Mesendoderm (in vitro differentiated cells): Measurements from ENCODE around the gene CACNA1C.
A peak's percentile ranks its signal among the peaks of the same experiment; 100 is the strongest.

ENCODE experiments used
- DNase-seq: peaks from one replicate; pipeline ENCODE4 v3.0.0; 2013
- H2AK5ac ChIP-seq: 2 replicates; pipeline ENCODE4 v1.6.1; 2013; ENCODE audit warnings: low read length, inconsistent platforms
- H2BK120ac ChIP-seq: 2 replicates; pipeline ENCODE4 v1.6.1; 2013; ENCODE audit warnings: low read depth, mild to moderate bottlenecking, low read length, moderate library complexity, mixed read lengths
- H2BK15ac ChIP-seq: replicated peaks from 2 replicates; pipeline ENCODE4 v1.6.1; 2013; ENCODE audit warnings: low read depth, mild to moderate bottlenecking, moderate library complexity
- H2BK5ac ChIP-seq: 2 replicates; pipeline ENCODE4 v1.6.1; 2013; ENCODE audit warnings: low read length, inconsistent platforms
- H3K18ac ChIP-seq: 2 replicates; pipeline ENCODE4 v1.6.1; 2013; ENCODE audit warnings: mild to moderate bottlenecking, low read length, mixed read lengths
- H3K23ac ChIP-seq: one replicate; pipeline ENCODE4 v1.6.1; 2013; ENCODE audit warnings: low read length
- H3K27ac ChIP-seq: 2 replicates; pipeline ENCODE4 v1.5.1; 2013; ENCODE audit warnings: low read depth, mild to moderate bottlenecking, inconsistent platforms, low read length, moderate library complexity
- H3K27me3 ChIP-seq: 2 replicates; pipeline ENCODE4 v1.6.1; 2013; ENCODE audit warnings: low read length, control low read depth, mild to moderate bottlenecking, inconsistent platforms; ENCODE audit not compliant: insufficient read depth, poor library complexity
- H3K36me3 ChIP-seq: 2 replicates; pipeline ENCODE4 v1.6.1; 2013; ENCODE audit warnings: low read length, inconsistent platforms; ENCODE audit not compliant: control insufficient read depth, insufficient read depth
- H3K4ac ChIP-seq: one replicate; pipeline ENCODE4 v1.6.1; 2013; ENCODE audit warnings: low read depth, mild to moderate bottlenecking, low read length, moderate library complexity
- H3K4me1 ChIP-seq: 2 replicates; pipeline ENCODE4 v1.6.1; 2013; ENCODE audit warnings: low read depth, low read length, inconsistent platforms; ENCODE audit not compliant: control insufficient read depth
- H3K4me2 ChIP-seq: 2 replicates; pipeline ENCODE4 v1.6.1; 2013; ENCODE audit warnings: low read length
- H3K4me3 ChIP-seq: 2 replicates; pipeline ENCODE4 v1.5.1; 2013; ENCODE audit warnings: mild to moderate bottlenecking, low read length
- H3K56ac ChIP-seq: one replicate; pipeline ENCODE4 v1.6.1; 2013; ENCODE audit warnings: low read length
- H3K79me1 ChIP-seq: 2 replicates; pipeline ENCODE4 v1.6.1; 2013; ENCODE audit warnings: low read length, inconsistent platforms
- H3K79me2 ChIP-seq: 2 replicates; pipeline ENCODE4 v1.6.1; 2013; ENCODE audit warnings: mild to moderate bottlenecking, low read length; ENCODE audit not compliant: control insufficient read depth, insufficient read depth
- H3K9ac ChIP-seq: 2 replicates; pipeline ENCODE4 v1.6.1; 2013; ENCODE audit warnings: low read length, inconsistent platforms
- H4K5ac ChIP-seq: one replicate; pipeline ENCODE4 v1.6.1; 2013; ENCODE audit warnings: low read length
- H4K8ac ChIP-seq: one replicate; pipeline ENCODE4 v1.6.1; 2013; ENCODE audit warnings: low read depth, mild to moderate bottlenecking, control low read depth, low read length, moderate library complexity
- WGBS: extraction: QIAGEN DNeasy Blood & Tissue Kit; methylation state at CpG from one replicate; pipeline ENCODE4 v1.1.7; 2013; ENCODE audit warnings: low lambda C conversion rate, missing lambda C conversion rate; ENCODE audit not compliant: insufficient coverage; ENCODE audit errors: extremely low coverage; 5-methylcytosine and 5-hydroxymethylcytosine counted together

The CACNA1C gene

DNA sequence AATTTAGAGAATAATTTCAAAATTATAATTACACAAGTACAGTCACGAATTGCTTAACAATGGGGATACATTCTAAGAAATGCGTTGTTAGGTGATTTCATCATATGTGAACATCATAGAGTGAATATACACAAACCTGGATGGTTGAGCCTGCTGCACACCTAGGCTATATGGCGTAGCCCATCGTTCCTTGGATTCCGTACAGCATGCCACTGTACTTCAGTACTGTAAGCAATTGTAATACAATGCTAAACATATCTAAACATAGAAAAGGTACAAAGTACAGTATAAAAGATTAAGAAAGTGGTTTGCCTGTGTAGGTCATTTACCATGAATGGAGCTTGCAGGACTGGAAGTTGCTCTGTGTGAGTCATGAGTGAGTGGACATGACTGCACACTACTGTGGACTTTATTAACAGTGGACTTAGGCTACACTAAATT lies 286.2 kb downstream of the CACNA1C start:
- no peak overlapping the region for H3K56ac ChIP-seq
- WGBS = no CpG with 5 or more reads among the region's 5 CpGs
- H2BK15ac ChIP-seq = no peak overlapping the region
- no peak overlapping the region for H3K27ac ChIP-seq
- no peak overlapping the region for H3K18ac ChIP-seq
- no peaks in the 10 kb centered on the region for H3K4me1 ChIP-seq
- H3K4me2 ChIP-seq = no peak overlapping the region
- H3K27me3 ChIP-seq = no peaks in the 10 kb centered on the region
- no peak overlapping the region for H3K23ac ChIP-seq
- no peak overlapping the region for H3K9ac ChIP-seq
- no peak for DNase-seq
- H3K79me1 ChIP-seq = no peaks in the 10 kb centered on the region
- H4K5ac ChIP-seq = no peak overlapping the region
- H3K36me3 ChIP-seq = no peaks in the 10 kb centered on the region
- H4K8ac ChIP-seq = no peak overlapping the region
- no peak overlapping the region for H3K4me3 ChIP-seq
- no peak overlapping the region for H2BK120ac ChIP-seq
- H2BK5ac ChIP-seq = no peak overlapping the region
- no peak overlapping the region for H3K4ac ChIP-seq
- no peak overlapping the region for H2AK5ac ChIP-seq
- H3K79me2 ChIP-seq = no peaks in the 10 kb centered on the region

DNA sequence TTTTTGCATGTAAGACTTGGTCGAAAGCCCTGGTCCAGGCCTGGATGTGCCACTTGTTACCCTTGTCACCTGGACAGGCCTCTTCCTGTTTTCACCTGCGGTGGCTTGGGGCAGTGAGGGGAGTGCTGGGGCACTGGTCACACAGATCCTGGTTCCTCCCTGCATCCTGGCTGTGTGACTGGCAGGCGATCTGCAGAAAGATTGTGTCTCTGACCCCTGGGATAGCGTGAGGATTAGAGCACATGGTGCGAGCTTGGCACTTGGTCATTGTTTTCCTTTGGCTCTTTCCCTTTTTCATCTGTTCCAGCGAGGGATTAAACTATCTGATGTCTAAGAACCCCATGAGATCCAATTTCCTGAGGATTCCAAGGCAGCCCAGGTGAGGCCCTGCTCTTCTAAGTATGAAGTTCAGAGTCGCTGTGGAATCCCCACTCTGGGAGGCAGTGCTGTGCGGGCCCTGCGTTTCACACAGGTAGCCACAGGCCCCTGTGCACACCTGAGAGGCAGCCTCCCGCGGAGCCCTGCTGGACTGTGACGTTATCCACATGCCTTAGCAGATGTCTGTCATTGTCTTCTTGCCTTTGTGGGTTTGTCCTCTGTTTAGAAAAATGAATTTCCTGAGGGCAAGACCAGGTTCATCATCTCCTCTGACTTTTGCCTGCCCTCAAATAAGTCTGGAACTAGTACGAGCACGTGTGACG lies 288.4 kb downstream of the CACNA1C start:
- H4K5ac ChIP-seq = no peak overlapping the region
- H3K4me1 ChIP-seq = no peaks in the 10 kb centered on the region
- H3K9ac ChIP-seq = no peak overlapping the region
- no peak for DNase-seq
- no peak overlapping the region for H2BK15ac ChIP-seq
- H2BK120ac ChIP-seq = no peak overlapping the region
- no peak overlapping the region for H2AK5ac ChIP-seq
- H3K23ac ChIP-seq = no peak overlapping the region
- WGBS = no CpG with 5 or more reads among the region's 15 CpGs
- no peak overlapping the region for H3K18ac ChIP-seq
- H4K8ac ChIP-seq = no peak overlapping the region
- H3K79me1 ChIP-seq = no peaks in the 10 kb centered on the region
- H3K56ac ChIP-seq = no peak overlapping the region
- no peak overlapping the region for H3K4ac ChIP-seq
- no peaks in the 10 kb centered on the region for H3K79me2 ChIP-seq
- no peak overlapping the region for H3K4me2 ChIP-seq
- H2BK5ac ChIP-seq = no peak overlapping the region
- H3K36me3 ChIP-seq = no peaks in the 10 kb centered on the region
- H3K27ac ChIP-seq = no peak overlapping the region
- H3K27me3 ChIP-seq = no peaks in the 10 kb centered on the region
- H3K4me3 ChIP-seq = no peak overlapping the region

DNA sequence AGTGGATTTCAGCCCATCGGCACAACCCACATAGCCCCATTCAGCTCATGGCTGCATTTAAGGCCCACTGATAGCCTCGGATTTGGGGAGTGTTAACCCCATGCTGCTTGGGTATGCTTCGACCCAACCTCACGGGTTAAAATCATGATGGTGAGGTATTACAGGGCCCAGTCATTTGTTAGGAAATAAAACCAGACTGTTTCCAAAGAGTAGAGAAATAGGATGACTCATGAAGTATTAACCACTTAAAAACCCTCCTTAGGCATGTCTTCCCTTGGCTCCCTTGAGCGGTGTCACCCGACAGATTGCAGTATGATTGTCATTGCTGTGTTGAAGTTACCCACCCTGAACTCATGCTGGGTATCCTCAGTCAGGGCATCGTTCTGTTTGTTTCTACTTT lies 289.1 kb downstream of the CACNA1C start:
- H3K27me3 ChIP-seq = no peaks in the 10 kb centered on the region
- H2AK5ac ChIP-seq = no peak overlapping the region
- H3K4me2 ChIP-seq = no peak overlapping the region
- H3K4me1 ChIP-seq = no peaks in the 10 kb centered on the region
- H3K9ac ChIP-seq = no peak overlapping the region
- no peak overlapping the region for H3K56ac ChIP-seq
- H3K23ac ChIP-seq = no peak overlapping the region
- H2BK120ac ChIP-seq = no peak overlapping the region
- H2BK5ac ChIP-seq = no peak overlapping the region
- no peaks in the 10 kb centered on the region for H3K79me1 ChIP-seq
- no peak overlapping the region for H3K4ac ChIP-seq
- no peak overlapping the region for H2BK15ac ChIP-seq
- H4K5ac ChIP-seq = no peak overlapping the region
- DNase-seq = no peak
- H3K36me3 ChIP-seq = no peaks in the 10 kb centered on the region
- H3K79me2 ChIP-seq = no peaks in the 10 kb centered on the region
- no peak overlapping the region for H4K8ac ChIP-seq
- no peak overlapping the region for H3K18ac ChIP-seq
- WGBS = no CpG with 5 or more reads among the region's 7 CpGs
- no peak overlapping the region for H3K27ac ChIP-seq
- H3K4me3 ChIP-seq = no peak overlapping the region

DNA sequence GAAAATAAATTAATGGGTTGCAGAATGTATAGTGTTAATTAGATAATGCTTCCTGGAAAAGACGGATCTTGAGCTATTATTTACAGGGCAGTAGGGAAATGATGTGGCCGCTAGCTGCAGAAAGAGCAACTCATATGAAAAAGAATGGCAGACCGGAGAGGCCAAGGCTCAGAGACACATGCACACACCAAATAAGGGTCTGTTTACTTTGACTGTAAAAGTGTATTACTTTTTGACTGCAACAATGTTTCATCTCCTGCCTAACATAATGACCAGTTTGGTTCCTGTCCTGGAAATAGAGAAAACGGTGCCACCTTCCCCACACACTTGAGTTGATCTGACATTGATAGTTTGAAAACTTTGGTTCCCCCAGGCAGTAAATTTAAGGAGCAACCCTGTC lies 290.9 kb downstream of the CACNA1C start:
- no peak for DNase-seq

DNA sequence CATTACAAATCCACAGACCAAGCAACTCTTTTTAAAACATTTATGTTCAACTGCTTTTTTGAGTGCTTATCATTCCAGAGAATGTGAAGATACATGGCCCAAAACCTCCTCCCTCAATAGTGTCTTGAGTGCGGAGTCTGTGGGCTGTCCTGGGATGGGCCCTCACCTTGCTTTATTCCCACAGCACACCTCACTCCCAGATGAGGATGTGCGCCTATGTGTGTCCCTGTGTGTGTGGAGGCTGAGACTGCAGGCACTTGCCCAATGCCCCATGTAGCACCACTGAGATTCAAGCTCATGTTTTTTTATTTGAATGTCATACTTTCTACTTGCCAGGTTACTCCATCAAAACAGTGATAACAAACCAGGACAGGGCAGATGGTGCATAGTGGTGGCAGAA lies 291.7 kb downstream of the CACNA1C start:
- Histone ChIP-seq H3K27ac (no peak overlapping the region), H2AK5ac (no peak overlapping the region), H3K27me3 (no peaks in the 10 kb centered on the region), H3K79me1 (no peaks in the 10 kb centered on the region), H3K23ac (no peak overlapping the region), H3K18ac (no peak overlapping the region), H4K5ac (no peak overlapping the region), H4K8ac (no peak overlapping the region), H3K56ac (no peak overlapping the region), H3K79me2 (no peaks in the 10 kb centered on the region), H3K4me2 (no peak overlapping the region), H3K4me1 (no peaks in the 10 kb centered on the region), H2BK120ac (no peak overlapping the region), H2BK5ac (no peak overlapping the region), H3K36me3 (no peaks in the 10 kb centered on the region), H3K9ac (no peak overlapping the region), H3K4me3 (no peak overlapping the region), H3K4ac (no peak overlapping the region), H2BK15ac (no peak overlapping the region)
- WGBS = no CpG with 5 or more reads among the region's 2 CpGs
- no peak for DNase-seq

More for the DNA sequence above, 290.9 kb downstream of the CACNA1C start:
- Histone ChIP-seq H3K79me1 (no peaks in the 10 kb centered on the region), H3K4me3 (no peak overlapping the region), H3K9ac (no peak overlapping the region), H2BK120ac (no peak overlapping the region), H3K36me3 (no peaks in the 10 kb centered on the region), H3K56ac (peak overlapping the region; percentile 22), H3K23ac (no peak overlapping the region), H2BK15ac (no peak overlapping the region), H3K4me1 (no peaks in the 10 kb centered on the region), H4K8ac (no peak overlapping the region), H3K4me2 (no peak overlapping the region), H3K27ac (no peak overlapping the region), H3K18ac (no peak overlapping the region), H3K79me2 (no peaks in the 10 kb centered on the region), H3K4ac (no peak overlapping the region), H3K27me3 (no peaks in the 10 kb centered on the region), H2BK5ac (no peak overlapping the region), H4K5ac (no peak overlapping the region), H2AK5ac (no peak overlapping the region)
- WGBS = no CpG with 5 or more reads among the region's 4 CpGs

DNA sequence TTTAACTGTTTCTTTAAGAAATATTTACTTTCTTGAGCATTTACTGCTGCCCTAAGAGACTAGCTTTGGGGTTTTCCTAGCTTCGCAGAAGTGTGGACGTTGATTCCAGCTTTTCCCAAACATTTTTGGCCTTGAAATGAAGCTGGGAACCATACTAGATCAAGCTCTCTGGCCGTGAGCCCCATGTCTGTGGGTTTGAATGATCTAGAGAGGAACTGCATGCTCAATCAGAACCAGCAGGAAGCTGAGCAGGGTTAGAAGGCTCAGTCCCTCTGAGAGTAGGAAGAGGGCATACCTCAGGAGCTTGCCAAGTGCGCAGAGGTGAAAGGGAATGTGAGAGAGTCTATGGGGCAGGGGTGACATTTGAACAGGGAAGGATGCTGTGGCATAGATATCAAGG lies 292.1 kb downstream of the CACNA1C start:
- Histone ChIP-seq H3K23ac (no peak overlapping the region), H3K79me1 (no peaks in the 10 kb centered on the region), H3K4me1 (no peaks in the 10 kb centered on the region), H3K36me3 (no peaks in the 10 kb centered on the region), H3K4ac (no peak overlapping the region), H3K4me2 (no peak overlapping the region), H3K18ac (no peak overlapping the region), H2BK15ac (no peak overlapping the region), H2BK5ac (no peak overlapping the region), H2AK5ac (no peak overlapping the region), H4K5ac (no peak overlapping the region), H3K4me3 (no peak overlapping the region), H3K9ac (no peak overlapping the region), H4K8ac (no peak overlapping the region), H3K56ac (no peak overlapping the region), H3K27ac (no peak overlapping the region), H3K79me2 (no peaks in the 10 kb centered on the region), H2BK120ac (no peak overlapping the region), H3K27me3 (no peaks in the 10 kb centered on the region)
- no CpG with 5 or more reads among the region's 4 CpGs for WGBS
- no peak for DNase-seq
